B cell (primary cell): ENCODE data around the gene SLC2A9.

Experiments
- EZH2 ChIP-seq: IDR thresholded peaks from 2 replicates; pipeline ENCODE4 v1.6.1; 2012; ENCODE audit warnings: borderline replicate concordance, low read depth, mild to moderate bottlenecking, moderate library complexity, low read length; ENCODE audit not compliant: insufficient read depth, poor library complexity, severe bottlenecking
- TF ChIP-seq, protein P1 (sequence below): fragments of 200-600 bp; IDR thresholded peaks from one replicate; pipeline ENCODE4 v1.8.0; 2022; ENCODE audit warnings: antibody characterized with exemption, mild to moderate bottlenecking

DNA sequence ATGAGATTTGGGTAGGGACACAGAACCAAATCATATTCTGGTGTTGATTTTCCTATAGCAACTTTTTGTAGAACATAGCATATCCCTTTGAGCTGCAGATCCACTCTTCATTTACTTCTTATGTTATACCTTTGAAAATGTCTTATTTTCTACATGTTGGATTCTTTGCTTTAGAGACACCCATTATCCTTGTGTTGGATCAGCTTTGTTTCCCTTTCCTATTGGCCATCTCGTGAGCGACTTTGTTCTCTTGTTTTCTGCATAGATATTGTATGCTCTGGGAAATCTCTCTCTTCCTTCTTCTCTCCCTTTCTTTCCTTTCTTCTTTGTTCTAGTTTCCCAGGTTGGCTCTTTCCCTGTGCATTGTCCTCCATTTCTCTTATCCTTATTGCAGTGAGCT is 180.2 kb downstream of the SLC2A9 start:
- TF ChIP-seq, protein P1, sequence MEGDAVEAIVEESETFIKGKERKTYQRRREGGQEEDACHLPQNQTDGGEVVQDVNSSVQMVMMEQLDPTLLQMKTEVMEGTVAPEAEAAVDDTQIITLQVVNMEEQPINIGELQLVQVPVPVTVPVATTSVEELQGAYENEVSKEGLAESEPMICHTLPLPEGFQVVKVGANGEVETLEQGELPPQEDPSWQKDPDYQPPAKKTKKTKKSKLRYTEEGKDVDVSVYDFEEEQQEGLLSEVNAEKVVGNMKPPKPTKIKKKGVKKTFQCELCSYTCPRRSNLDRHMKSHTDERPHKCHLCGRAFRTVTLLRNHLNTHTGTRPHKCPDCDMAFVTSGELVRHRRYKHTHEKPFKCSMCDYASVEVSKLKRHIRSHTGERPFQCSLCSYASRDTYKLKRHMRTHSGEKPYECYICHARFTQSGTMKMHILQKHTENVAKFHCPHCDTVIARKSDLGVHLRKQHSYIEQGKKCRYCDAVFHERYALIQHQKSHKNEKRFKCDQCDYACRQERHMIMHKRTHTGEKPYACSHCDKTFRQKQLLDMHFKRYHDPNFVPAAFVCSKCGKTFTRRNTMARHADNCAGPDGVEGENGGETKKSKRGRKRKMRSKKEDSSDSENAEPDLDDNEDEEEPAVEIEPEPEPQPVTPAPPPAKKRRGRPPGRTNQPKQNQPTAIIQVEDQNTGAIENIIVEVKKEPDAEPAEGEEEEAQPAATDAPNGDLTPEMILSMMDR, result no peak
- no peak for TF ChIP-seq EZH2
